ENCODE results near the gene RCE1. TPM values are rescaled to one million over a fixed set of nuclear protein-coding genes. Genes with fewer than 3 reads are reported as not detected.

Gene RCE1
- total RNA-seq, 1 donor from 2014 or later = 18.8 TPM

DNA sequence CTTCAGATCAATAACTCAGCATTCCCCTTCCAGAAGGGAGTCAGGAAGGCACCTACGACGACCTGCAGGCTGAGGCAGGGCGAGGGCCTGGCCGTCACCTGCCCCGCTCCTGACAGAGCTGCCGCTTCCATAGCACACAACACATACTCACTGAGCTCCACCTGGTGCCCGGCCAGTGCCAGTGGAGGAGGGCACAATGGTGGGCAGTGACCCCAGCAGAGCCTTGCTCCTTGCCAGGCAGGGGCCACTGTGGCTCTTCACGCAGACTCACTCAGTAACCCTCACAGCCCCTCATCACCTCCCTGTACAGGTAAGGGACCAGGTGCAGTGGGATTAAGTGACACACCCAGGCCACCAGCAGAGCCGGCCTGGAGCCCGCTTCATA is 38.2 kb downstream of the RCE1 start:
- H3K36me3 Mint-ChIP-seq (ENCODE audit: low read depth) = no peaks in the 10 kb centered on the region
- H3K4me3 Mint-ChIP-seq (ENCODE audit: unreplicated experiment) = no peak overlapping the region
- H3K4me1 Mint-ChIP-seq (ENCODE audit: low read depth) = peaks cover 67% of the 10 kb centered on the region
- no peak overlapping the region for H3K27ac Mint-ChIP-seq (ENCODE audit: unreplicated experiment)
- H3K9me3 Mint-ChIP-seq (ENCODE audit: low read depth) = no peaks in the 10 kb centered on the region
- H3K27me3 Mint-ChIP-seq (ENCODE audit: low read depth) = no peaks in the 10 kb centered on the region
- no peak for DNase-seq (ENCODE audit: low spot score)
- TF ChIP-seq, protein P1, sequence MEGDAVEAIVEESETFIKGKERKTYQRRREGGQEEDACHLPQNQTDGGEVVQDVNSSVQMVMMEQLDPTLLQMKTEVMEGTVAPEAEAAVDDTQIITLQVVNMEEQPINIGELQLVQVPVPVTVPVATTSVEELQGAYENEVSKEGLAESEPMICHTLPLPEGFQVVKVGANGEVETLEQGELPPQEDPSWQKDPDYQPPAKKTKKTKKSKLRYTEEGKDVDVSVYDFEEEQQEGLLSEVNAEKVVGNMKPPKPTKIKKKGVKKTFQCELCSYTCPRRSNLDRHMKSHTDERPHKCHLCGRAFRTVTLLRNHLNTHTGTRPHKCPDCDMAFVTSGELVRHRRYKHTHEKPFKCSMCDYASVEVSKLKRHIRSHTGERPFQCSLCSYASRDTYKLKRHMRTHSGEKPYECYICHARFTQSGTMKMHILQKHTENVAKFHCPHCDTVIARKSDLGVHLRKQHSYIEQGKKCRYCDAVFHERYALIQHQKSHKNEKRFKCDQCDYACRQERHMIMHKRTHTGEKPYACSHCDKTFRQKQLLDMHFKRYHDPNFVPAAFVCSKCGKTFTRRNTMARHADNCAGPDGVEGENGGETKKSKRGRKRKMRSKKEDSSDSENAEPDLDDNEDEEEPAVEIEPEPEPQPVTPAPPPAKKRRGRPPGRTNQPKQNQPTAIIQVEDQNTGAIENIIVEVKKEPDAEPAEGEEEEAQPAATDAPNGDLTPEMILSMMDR (IDR thresholded peaks at IDR 0.05) = no peak

DNA sequence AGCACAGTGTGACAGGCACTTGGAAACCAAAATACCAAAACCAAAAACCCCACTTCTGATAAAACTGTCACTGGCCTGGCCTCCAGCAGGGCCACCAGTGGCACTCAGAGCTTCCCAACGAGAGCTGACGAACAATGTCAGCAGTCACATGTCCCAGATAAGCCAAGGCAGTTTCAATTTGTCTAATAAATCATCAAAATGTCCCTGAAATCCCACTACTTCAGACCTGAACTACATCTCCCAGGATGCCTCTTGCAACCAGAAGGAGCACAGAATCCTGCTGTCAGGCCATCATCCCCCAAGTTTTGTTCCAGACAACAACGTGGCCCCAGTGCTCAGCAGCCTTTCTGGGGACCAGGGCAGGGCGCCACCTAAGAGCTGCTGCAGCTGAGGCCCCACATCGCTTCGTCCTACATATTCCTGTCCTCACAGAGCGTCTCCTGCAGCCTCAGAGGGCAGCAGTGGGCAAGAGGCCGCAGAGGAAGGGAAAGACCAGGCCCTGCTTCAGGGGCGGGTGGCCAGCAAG is 38.7 kb downstream of the RCE1 start:
- H3K27ac Mint-ChIP-seq (ENCODE audit: unreplicated experiment) = no peak overlapping the region
- peaks cover 73% of the 10 kb centered on the region for H3K4me1 Mint-ChIP-seq (ENCODE audit: low read depth)
- no peaks in the 10 kb centered on the region for H3K27me3 Mint-ChIP-seq (ENCODE audit: low read depth)
- no peak for DNase-seq (ENCODE audit: low spot score)
- TF ChIP-seq, protein P1 (IDR thresholded peaks at IDR 0.05) = no peak
- H3K36me3 Mint-ChIP-seq (ENCODE audit: low read depth) = no peaks in the 10 kb centered on the region
- no peak overlapping the region for H3K4me3 Mint-ChIP-seq (ENCODE audit: unreplicated experiment)
- H3K9me3 Mint-ChIP-seq (ENCODE audit: low read depth) = no peaks in the 10 kb centered on the region

DNA sequence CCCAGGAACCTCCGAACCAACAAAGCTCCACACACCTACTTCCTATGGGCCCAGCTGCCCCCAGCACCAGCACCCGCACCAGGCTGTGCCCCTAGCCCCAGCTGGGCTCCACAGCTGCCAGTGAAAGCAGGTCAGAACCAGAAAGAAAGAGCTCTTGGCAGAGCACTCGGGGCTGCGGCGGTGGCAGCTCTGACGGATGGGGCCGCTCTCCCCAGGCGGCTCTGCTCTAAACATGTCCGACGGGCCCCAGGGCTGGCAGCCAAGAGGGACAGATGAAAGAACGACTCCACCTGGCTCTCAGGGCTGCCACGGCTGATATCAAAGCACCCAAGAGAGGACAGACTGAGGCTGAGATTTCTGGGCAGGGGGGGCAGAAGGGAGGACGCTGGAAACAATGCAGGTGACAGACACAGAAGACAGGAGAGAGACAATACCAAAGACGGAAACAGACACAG is 39.3 kb downstream of the RCE1 start:
- Mint-ChIP-seq H3K9me3 (ENCODE audit: low read depth) (no peaks in the 10 kb centered on the region), H3K27ac (ENCODE audit: unreplicated experiment) (peak overlapping the region; percentile 94), H3K4me1 (ENCODE audit: low read depth) (peaks cover 78% of the 10 kb centered on the region), H3K4me3 (ENCODE audit: unreplicated experiment) (no peak overlapping the region), H3K27me3 (ENCODE audit: low read depth) (no peaks in the 10 kb centered on the region), H3K36me3 (ENCODE audit: low read depth) (no peaks in the 10 kb centered on the region)
- TF ChIP-seq, protein P1 (IDR thresholded peaks at IDR 0.05) = no peak
- DNase-seq (ENCODE audit: low spot score) = no peak

DNA sequence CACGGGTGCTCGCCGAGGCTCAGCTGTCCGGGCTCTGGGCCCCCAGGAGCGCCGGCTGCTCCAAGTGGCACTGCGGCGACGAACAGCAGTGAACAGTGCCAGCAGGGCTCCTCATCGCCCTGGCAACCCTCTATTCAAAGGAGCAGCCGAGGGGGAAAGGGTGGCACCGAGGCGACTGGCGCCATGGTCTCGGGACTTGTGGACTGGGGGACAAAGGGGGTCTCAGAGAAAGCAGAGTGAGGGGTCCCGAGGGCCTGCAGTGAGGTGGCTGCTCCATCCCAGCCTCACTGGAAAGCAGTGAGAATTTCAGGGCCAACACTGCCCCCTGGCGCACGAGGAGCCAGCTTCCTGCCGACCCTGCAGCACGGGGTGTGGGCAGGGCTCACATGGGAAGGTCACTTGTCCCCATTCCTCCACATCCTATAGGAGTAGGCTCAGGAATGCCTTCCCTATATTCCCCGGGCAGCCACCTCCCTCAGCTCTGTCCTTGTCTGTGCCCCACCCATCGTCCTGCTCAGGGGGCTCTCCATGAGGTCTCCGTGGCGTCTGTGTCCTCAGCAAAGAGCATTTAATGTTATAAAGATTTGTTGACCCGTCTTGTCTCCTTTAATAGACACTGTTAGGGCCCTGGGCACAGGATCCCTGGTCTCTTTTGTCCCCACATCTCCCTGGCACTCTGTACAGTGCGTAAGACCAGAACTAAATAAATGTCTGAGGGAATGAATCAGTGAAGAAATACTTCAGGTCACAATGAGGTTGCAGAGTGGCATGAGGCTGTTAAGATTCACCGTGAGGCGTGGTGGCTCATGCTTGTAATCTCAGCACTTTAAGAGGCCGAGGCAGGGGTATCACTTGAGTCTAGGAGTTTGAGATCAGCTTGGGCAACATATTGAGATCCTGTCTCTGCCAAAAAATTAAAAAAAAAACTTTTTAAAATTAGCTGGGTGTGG is 40.0 kb downstream of the RCE1 start:
- Mint-ChIP-seq H3K4me1 (ENCODE audit: low read depth) (peaks cover 78% of the 10 kb centered on the region), H3K27ac (ENCODE audit: unreplicated experiment) (peak overlapping the region; percentile 94), H3K4me3 (ENCODE audit: unreplicated experiment) (peak overlapping the region; percentile 23), H3K36me3 (ENCODE audit: low read depth) (no peaks in the 10 kb centered on the region), H3K9me3 (ENCODE audit: low read depth) (no peaks in the 10 kb centered on the region), H3K27me3 (ENCODE audit: low read depth) (no peaks in the 10 kb centered on the region)
- TF ChIP-seq, protein P1 (IDR thresholded peaks at IDR 0.05) = peak; percentile 85
- DNase-seq (ENCODE audit: low spot score) = no peak

DNA sequence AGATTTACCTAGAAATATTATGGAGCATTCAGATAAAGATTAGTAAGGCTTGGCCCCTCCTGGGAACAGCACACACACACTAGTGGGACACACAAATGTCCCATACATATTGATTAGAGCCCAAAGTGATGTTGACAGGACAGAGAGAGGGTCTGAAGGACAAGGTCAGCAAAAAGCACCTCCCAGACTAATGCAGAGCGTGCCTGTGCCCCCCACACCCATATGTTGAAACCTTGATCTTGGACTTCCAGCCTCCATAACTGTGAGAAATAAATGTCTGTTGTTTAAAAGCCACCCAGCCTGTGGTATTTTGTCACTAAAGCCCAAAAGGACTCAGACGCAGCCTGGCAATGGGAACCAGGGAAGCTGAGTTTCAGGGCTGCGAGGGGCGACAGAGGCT is 41.2 kb downstream of the RCE1 start:
- no peaks in the 10 kb centered on the region for H3K27me3 Mint-ChIP-seq (ENCODE audit: low read depth)
- no peak overlapping the region for H3K4me3 Mint-ChIP-seq (ENCODE audit: unreplicated experiment)
- DNase-seq (ENCODE audit: low spot score) = no peak
- no peaks in the 10 kb centered on the region for H3K9me3 Mint-ChIP-seq (ENCODE audit: low read depth)
- no peak overlapping the region for H3K27ac Mint-ChIP-seq (ENCODE audit: unreplicated experiment)
- peaks cover 68% of the 10 kb centered on the region for H3K4me1 Mint-ChIP-seq (ENCODE audit: low read depth)
- H3K36me3 Mint-ChIP-seq (ENCODE audit: low read depth) = no peaks in the 10 kb centered on the region
- TF ChIP-seq, protein P1 (IDR thresholded peaks at IDR 0.05) = no peak

All from chondrocyte (in vitro differentiated cells).